Activated CD8-positive, alpha-beta memory T cell treated with anti-CD3 and anti-CD28 coated beads, Interleukin-2, amount 50 U/mL, for 1 hour (primary cell): ENCODE measurements around the gene ATP11C.
A peak's percentile ranks its signal among the peaks of the same experiment; 100 is the strongest.

Experiments
- DNase-seq: peaks from one replicate; pipeline ENCODE4 v3.0.0-alpha.2; 2020; ENCODE audit errors: extremely low read depth

ATP11C gene

DNA sequence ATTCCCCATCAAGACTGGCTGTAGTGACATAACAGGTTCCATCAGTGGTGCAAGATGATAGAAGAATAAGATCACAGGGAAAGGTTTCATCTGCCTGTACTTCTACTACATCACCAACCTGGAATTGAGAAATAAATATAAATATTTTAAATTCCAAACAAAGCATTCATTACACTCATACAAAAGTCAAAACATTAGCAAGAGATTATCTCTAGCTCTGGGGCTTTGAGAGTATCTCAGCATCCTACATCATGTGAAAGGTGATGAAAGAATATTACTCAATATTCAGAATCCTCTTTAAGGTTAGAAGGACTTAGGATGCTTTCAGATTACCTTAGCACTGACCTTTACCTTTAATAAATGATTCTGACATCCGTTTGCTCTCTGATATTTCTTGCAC is 128.4 kb downstream of the ATP11C start:
- DNase-seq: no peak

DNA sequence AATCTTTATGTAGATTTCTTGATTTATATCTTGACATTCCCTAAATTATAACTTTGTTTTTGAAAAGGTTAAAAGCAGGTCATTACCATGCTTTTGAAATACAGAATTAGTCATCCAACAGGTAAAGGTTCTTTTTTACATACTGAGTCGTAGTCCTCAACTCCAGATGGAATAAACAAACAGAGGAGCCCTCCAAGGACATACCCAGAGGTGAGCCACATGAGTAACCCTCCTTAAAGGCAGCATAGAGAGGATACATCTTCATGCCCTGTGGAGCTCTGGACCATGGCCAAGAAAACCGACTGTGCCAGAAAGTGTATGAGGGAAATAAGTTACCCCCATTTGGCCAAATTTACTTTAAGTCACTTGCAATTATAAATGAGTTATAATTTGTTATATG is 129.6 kb downstream of the ATP11C start:
- no peak for DNase-seq

GRCh38 chrX:139802048-139802447 is 130.8 kb downstream of the ATP11C start:
- DNase-seq: no peak

- no peak for DNase-seq
Measured at GRCh38 chrX:139801397-139801813, 131.4 kb downstream of the ATP11C start.

DNA sequence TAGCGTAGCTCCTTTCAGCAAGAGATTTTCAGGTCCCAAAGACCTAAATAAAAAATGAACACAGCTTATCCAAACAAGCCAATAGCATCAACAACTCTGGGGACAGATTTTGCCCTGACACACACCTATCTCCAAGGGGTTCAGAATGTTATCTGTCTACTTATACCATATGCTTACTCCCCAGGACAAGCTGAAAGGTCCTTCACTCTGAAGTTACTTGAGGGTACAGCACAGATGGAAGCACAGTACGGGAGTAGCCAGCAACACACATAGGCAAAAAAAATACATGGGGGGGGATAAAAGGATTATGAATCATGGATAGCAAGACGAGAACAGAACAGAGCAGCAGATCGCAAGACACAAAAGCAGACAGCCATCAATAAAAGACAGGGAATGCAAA is 134.2 kb downstream of the ATP11C start:
- no peak for DNase-seq

DNA sequence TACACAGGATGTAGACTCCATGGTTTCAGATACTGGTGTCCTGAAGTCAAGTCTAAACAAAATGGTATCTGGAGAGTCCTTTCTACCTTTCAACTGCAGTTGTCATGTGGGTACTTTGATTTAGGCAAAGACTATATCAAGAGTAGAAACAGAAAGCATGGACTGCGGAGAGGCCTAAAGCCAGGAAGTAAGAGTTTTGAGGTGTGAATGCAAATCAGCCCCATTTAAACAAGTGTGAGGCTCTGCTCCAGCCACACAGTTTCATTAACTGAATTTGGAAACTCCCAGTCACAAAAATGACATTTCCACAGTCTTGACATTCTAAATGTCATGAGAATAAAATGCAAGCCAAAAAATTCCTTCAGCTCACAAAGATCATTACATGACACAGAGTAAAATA is 137.7 kb downstream of the ATP11C start:
- no peak for DNase-seq

DNA sequence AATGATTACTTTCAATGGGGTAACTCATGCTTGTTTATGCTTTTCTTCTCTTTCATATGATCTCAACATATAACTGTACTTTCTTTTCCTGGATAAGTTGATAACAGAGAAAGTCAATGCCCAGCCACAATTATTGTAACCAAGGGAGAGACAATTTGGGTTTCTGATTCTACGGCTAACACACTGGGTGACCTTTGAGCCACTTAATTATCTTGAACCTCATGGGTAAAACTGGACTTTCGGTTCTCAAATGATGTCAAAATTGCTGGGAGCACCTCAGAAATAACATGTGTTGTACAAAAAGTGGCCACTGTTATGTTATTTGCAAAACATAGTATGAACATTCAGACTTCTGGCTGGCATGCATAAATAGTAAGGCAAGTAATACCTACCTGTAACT is 145.3 kb downstream of the ATP11C start:
- no peak for DNase-seq

DNA sequence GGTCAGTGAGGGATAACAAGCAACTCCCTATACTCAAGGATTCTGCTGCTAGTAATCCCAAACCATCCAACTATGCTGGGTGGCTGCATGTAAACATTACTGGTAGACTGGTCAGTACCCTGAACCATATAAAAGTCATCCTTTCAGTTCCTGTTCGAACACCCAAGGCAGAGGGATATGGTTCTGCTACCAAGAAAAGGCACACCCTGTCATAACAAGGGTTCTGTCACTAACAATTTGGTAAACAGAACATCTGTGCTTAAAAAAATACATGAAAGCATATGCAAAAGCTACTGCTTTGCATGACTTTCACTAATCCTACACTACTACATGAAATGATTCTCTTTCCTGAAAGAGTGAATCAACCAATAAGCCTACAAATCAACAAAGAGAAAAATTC is 148.0 kb downstream of the ATP11C start:
- DNase-seq: no peak

- no peak for DNase-seq
Measured at GRCh38 chrX:139783959-139784358, 148.9 kb downstream of the ATP11C start.

DNA sequence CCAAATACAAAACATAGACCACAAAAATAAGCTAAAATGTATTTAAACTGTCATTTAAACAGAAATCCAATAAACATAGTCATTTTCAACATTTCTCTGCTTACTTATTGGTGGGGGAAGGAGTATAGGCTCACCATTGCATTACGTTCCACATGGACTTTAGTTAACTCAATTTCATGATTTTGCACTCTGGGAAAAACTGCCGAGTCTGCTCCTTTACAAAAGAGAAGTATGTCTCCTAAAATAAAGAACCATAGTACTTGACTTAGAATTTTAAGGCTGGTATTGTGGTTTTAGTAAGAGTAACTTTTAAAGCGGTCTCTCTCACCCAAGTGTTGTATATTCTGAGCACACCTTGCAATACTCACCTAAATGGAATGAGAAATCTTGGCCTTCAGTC is 149.8 kb downstream of the ATP11C start:
- no peak for DNase-seq

GRCh38 chrX:139776599-139776998 is 156.3 kb downstream of the ATP11C start:
- no peak for DNase-seq

GRCh38 chrX:139770366-139770765 is 162.5 kb downstream of the ATP11C start:
- no peak for DNase-seq

GRCh38 chrX:139766545-139766983 is 166.3 kb downstream of the ATP11C start:
- peak; percentile 3 for DNase-seq

DNA sequence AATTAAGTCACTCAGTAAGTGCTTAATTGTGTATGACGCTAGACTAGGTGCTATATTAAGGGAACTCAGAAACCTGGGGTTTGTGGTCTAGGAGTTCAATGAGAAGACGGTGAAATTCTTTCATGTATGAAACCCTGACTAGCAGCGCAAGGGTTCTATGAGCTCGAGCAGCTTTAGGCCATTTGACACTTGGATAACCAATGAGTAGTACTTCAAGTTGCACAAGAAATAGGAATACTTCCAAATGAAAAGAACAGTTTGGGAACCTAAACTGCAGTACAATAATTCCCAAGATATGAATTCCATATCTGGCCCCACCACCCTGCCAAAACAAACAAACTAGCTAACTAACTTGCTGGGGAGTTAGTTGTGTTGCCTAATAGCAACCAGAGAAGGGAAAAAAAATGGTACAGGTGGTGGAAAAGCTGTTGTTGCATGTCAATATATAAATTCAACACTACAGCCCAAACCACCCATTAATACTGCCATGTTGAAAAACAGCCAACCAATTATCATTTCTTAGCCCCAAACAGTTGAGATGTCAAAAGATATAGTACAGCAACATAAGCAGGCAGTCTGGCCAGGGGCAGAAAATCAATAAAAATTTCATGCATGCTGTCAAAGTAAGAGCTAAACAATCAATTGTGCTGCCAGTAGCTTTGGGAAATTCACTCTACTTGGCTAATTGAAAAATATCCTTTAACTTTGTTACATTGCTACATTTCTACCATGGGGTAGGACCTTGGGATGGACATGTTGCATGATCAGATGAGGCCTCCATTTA is 170.3 kb downstream of the ATP11C start:
- DNase-seq: no peak

DNA sequence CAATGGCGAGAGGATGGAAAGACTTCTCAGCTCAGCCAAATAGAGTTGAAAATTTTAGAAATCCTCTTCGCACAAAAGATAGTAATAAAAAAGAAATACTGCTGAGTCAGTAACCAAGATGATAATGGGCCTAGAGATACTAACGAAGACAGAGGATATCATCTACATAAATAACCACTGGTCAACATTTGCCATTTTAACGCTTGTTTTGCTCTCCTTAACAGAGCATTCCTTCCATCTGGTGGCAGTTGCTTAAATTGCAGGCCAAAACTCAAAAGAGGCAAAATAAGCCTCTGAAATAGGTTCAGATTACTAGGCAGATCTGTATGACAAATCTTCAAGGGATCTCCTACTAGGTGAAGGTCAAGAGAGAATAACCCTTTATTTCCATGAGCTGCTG is 173.2 kb downstream of the ATP11C start:
- DNase-seq: no peak

DNA sequence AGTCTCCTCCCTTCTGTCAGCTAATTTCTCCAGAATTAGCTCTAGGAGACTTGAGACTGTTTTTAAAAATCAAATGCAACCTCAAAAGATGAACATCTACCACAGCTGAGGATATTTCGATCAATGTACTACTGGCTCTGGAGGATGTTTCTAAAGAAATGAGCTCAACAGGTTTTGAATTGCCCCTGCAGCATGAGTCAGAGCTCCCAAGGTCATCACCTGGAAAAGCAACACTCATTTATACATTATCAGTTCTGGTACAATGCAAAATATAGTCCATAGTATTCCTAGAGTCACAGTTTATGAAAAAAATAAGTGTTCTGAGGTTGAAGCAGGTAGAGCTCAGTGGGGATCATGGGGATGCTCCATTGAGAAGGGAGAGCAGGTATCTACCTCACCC is 174.0 kb downstream of the ATP11C start:
- DNase-seq: no peak

DNA sequence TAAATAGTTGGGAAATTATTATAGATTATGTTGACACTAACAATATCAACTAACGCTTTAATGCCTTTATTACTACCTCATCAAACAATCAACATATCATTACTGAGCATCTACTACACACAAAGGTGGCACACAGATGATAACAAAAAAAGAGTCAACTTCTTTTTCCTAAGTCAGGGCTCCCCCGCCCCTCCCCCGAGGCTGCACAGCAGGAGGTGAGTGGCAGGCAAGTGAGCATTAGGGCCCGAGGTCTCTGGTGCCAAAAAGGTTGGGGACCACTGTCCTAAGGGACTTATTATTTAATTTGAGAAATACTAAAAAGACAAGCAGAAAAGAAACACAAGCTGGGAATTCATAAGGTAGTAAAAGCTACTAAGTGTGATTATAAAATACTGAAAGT is 174.6 kb downstream of the ATP11C start:
- DNase-seq: no peak

DNA sequence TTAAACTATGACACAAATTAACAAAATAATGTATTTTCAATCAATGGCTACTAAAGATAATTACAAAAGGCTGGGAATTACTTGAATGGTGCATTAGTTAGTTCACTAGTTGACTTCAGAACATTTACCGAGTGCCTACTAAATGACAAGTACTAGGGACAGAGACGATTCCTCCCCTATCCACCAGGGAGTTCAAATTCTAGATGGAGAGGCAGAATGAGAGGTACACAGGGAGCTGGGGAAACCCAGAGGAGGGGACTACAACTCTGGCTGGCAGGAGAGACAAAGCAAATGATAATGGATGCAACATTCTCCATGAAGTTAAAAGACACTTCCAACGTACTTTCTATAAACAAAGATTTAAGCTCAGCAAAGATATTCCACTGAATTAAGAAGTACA is 181.8 kb downstream of the ATP11C start:
- no peak for DNase-seq

DNA sequence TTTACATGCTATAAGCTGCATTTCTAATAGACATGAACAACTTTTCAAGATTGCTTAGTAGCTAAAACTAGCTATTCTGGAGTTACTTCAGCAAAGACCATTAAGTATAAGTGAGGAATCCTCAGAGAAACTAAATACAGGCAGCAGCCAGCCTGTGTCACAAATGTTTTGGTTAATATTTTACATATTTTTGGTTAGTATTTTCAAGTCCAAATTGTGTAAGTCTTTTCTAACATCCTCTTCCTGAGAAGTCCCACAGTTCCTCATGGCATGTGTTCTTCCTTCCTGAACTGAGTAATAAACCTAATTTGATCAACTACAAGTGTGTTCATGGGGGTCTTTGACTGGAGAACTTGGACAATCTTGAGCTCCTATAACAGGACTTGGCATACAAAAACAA is 182.5 kb downstream of the ATP11C start:
- DNase-seq: no peak

DNA sequence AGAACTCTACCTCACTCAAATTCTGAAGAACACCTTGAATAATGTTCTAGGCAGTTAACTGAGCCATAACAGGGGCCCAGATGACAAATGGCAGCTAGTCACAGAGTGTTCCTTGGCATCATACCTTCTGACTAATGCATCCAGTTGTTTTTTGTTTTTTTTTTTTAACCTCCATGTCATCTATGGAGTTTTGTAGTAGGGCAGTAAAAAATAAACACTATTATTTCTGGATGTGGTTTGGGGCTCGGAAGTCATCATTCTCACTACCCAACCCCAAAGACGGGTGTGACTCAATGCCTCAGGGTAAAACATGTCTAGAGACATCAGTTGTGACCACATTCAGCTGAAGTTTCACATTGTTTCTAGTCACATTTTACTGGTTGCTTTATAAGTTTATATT is 193.7 kb downstream of the ATP11C start:
- DNase-seq: no peak

DNA sequence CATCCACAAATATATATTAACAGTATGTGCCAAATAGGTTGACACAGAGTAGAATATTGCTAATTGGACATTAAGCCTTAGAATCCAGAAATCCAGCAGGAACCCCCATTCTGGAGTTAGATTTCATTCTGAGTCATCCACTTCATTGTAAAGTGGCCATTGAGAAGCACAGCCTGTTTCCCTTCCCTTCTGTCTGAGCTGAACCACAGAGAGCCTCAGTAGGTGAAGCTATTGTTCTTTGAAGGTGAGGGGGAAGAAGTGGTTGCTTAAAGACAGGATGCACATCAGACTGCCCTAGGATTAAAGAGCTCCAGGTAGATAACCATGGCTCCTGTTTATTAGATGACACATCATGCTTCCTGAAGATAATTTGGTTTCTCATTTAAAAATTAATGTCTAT is 194.3 kb downstream of the ATP11C start:
- DNase-seq: no peak

DNA sequence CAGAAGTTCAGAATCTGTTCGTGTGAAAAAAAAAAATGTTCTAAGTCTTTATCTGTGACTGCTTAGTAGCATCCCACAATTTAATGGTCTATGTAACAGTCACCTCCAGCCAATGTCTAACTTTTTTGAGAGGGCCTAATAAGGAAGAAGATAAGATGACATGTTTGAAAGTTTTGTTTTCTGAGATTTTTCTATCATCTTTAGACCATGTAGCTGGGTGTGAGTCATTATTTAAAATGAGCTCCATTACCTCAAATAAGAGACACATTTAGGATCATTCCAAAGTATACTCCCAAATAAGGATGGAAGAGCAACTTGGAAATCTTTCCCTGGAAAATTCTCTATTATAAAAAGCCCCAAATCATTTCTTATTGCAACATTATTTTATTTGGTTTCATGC is 196.7 kb downstream of the ATP11C start:
- DNase-seq: no peak

GRCh38 chrX:139734996-139735395 is 197.9 kb downstream of the ATP11C start:
- no peak for DNase-seq

- DNase-seq: no peak
Measured at GRCh38 chrX:139725720-139726119, 207.1 kb downstream of the ATP11C start.
